GM12801 (cell line): ENCODE results near the gene HYDIN.

ENCODE experiments used
- TF ChIP-seq, protein P1 (sequence below): IDR thresholded peaks from one replicate; pipeline ENCODE4 v1.5.1; 2011; ENCODE audit warnings: control low read depth; ENCODE audit not compliant: insufficient read length; ENCODE audit errors: extremely low read depth

Gene HYDIN

DNA sequence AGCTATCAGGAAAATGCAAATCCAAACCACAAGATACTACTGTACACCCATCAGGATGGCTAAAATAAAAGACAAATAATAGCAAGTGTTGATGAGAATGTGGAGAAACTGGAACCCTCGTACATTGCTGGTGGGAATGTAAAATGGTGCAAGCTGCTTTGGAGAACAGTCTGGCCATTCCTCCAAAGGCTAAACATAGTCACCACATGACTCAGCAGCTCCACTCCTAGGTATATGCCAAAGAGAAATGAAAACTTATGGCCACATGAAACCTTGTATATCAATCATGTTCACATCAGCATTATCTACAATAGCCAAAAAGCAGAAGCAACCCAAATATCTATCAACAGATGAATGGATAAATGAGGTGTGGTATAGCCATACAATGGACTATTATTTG lies 458.0 kb downstream of the HYDIN start:
- TF ChIP-seq, protein P1, sequence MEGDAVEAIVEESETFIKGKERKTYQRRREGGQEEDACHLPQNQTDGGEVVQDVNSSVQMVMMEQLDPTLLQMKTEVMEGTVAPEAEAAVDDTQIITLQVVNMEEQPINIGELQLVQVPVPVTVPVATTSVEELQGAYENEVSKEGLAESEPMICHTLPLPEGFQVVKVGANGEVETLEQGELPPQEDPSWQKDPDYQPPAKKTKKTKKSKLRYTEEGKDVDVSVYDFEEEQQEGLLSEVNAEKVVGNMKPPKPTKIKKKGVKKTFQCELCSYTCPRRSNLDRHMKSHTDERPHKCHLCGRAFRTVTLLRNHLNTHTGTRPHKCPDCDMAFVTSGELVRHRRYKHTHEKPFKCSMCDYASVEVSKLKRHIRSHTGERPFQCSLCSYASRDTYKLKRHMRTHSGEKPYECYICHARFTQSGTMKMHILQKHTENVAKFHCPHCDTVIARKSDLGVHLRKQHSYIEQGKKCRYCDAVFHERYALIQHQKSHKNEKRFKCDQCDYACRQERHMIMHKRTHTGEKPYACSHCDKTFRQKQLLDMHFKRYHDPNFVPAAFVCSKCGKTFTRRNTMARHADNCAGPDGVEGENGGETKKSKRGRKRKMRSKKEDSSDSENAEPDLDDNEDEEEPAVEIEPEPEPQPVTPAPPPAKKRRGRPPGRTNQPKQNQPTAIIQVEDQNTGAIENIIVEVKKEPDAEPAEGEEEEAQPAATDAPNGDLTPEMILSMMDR: no peak

DNA sequence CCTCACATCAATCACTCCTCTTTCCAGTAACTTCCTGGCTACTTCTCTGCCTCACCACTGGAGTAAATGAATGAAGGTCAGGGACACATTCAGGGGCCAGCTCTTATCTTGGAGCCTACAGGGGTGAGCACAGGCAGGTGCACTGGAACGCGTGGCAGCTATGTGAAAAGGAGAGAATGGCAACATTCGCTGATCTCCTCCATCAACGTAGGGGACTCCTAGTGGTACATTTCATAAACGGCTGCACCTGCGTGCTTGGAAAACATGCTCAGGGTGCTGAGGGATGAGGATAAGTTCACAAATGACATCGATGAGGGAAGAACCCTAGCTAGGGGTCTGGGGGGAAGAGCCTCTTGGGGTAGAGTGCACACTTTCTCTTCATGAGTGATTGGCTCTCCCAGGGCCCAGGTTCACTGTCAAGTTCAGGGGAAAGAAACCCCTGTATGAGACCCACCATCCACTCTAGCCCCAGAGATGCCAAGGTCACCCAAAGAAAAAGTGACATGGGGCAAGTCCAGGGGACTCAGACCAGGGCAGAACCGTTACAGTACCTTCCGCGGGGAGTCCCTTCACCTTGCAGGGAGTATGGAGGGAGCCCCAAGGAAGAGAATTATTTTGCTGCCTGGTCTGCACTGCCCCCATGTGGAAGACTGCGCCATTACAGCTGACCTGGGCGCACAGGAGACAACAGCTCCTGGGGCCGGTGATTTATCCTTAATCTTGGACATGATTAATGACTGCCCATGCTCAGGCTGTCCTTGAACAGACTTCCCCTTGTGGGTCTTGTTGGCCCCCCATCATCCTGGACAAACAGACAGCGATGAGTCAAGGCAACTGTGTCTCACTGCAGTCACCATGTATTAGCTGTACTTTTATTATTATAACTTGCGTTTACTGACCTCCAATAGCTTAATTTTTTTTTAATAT lies 459.6 kb downstream of the HYDIN start:
- TF ChIP-seq, protein P1: no peak

DNA sequence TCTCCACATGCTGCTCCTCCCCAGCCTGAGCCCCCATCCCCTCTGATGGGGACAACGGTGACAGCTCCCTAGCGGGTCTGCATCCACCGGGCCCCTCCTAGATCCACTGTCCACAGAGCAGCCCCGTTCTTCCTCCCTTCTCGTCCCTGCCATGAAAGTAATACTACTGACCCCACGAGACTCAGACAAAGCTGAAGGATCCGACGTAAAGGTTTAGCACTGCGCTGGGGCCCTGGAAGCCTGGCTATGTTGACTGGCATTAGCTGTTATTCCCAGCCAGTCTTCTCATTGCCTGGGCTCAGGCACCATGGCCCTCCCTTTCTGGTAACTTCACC lies 460.3 kb downstream of the HYDIN start:
- TF ChIP-seq, protein P1: no peak

DNA sequence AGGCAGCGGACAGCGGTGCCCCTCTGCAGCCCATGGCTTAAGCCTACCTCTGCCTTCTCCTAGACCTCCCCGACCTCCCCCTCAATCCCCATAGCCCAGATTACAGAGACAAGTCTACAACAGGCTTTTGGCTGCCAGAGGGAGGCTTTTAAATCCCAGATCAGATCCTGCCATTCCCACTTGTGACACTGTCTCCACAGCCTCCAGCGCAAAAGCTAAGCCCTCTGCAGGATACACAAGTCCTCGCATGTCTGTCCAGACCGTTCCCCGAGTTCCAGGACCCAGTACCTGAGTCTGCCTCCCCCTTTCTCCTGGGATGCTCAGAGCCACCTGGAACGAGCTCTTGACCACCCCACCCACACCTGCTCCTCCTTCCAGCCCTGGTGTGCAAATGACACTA lies 460.8 kb downstream of the HYDIN start:
- TF ChIP-seq, protein P1: no peak

DNA sequence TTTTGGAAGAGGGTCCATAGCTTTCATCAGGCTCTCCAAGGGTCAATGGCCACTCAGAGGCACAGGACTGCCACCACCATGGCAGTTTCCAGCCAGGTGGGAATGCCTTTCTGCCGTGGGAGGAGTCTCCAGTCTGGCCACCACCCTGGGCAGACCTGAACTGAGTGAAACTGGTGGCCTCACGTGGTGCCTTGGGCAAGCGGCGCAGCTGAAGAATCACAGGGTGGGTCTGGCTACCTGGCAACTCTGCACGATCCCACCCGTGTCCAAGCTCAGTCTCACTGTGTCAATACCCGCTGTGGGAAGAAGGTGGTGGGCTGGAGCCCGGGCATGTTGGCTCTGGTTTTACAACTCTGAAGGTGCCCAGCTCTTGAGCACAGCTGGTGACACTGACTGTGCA lies 461.4 kb downstream of the HYDIN start:
- TF ChIP-seq, protein P1: no peak

DNA sequence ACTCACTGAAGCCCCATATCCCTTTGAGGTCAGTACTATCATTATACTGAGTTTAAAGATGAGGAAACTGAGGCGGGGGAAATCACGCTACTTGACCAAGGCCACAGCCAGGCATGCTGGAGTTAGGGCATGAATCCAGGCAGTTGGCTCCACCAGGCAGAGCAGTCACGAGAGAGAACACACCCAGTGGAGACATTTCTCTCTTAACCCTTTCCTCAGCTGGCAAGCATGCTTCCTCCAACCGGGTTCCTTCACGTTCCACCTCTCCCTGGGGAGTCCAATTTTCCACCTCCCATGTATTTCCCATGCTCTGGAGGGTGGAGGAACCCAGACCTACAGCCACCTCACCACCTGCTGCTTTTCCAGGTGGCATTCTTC lies 462.3 kb downstream of the HYDIN start:
- TF ChIP-seq, protein P1: no peak

DNA sequence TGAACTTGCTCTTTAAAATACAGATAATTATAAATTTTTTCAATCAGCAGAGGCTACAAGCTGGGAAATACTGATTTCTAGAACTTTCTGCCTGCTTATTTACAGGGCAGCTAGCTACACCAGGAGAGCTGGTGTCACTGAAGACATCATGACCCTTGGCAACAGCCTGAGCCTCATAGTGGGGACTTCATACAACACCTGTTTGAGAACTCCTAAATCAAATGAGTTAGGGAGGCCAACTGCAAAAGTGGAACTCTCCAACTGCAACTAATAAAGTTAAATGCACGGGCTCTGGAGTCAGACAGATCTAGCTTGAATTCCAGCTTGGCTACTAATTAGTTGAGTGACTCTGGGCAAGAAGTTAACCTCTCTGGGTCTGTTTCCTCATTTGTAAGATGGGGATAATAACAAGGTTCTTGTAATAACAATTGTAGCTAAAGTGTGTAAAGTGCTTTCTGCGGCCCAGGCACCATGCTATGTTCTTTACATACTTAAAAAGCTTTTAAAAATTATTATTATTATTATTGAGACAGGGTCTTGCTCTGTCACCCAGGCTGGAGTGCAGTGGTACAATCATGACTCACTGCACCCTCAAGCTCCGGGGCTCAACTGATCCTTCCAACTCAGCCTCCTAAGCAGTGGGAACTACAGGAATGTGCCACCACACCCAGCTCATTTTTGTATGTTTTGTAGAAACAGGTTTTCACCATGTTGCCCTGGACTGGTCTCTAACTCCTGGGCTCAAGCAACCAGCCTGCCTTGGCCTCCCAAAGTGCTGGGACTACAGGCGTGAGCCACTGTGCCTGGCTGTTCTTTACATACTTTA lies 462.9 kb downstream of the HYDIN start:
- TF ChIP-seq, protein P1: no peak
